Suprapubic skin (tissue), 4 donors: ENCODE measurements around the gene PRKG2. TPM values are rescaled to one million over a fixed set of nuclear protein-coding genes. Genes with fewer than 3 reads are reported as not detected.
A peak's percentile ranks its signal among the peaks of the same experiment; 100 is the strongest.

Source experiments
- DNase-seq, 2 donors: peaks; one replicate each; pipeline ENCODE4 v3.0.0-alpha.2; 2019; ENCODE audit warnings: low spot score in 2 of 2
- H3K27ac ChIP-seq: fragments of 200-600 bp; sonication (generic); one replicate; pipeline ENCODE4 v1.5.1; 2019
- H3K27me3 ChIP-seq: fragments of 200-600 bp; sonication (generic); one replicate; pipeline ENCODE4 v1.5.1; 2019
- H3K36me3 ChIP-seq: fragments of 200-600 bp; sonication (generic); one replicate; pipeline ENCODE4 v1.5.1; 2019
- H3K4me1 ChIP-seq: fragments of 200-600 bp; sonication (generic); one replicate; pipeline ENCODE4 v1.5.1; 2019
- H3K4me3 ChIP-seq: fragments of 200-600 bp; sonication (generic); one replicate; pipeline ENCODE4 v1.5.1; 2019; ENCODE audit warnings: mild to moderate bottlenecking
- H3K9me3 ChIP-seq: fragments of 200-600 bp; sonication (generic); one replicate; pipeline ENCODE4 v1.5.1; 2019
- EP300 ChIP-seq: sonication (generic); formaldehyde crosslinking; IDR thresholded peaks from one replicate; pipeline ENCODE4 v1.6.1; 2017; ENCODE audit warnings: antibody characterized with exemption
- POLR2A ChIP-seq, 2 donors: fragments of 450-650 bp; IDR thresholded peaks; one replicate each; pipeline ENCODE4 v1.6.1; 2017; ENCODE audit warnings: antibody characterized with exemption in 2 of 2, mild to moderate bottlenecking in 2 of 2, moderate library complexity in 2 of 2
- POLR2AphosphoS5 ChIP-seq, 3 donors: sonication (generic); formaldehyde crosslinking; IDR thresholded peaks; one replicate each; pipeline ENCODE4 v1.6.1; 2017; ENCODE audit warnings: antibody characterized with exemption in 3 of 3
- WGBS: methylation state at CpG from one replicate; pipeline ENCODE4 v1.1.5; 2018; 5-methylcytosine and 5-hydroxymethylcytosine counted together
- total RNA-seq, 4 donors: library from RNA; depleted of rRNA; stranded (reverse); fragments of >200 nt; gene quantifications; one replicate each; pipeline ENCODE4 v1.1.0, GENCODE V29; 2016
- TF ChIP-seq, protein P1 (sequence below), 2 donors: fragments of 200-600 bp in 1 of 2; fragments of 450-650 bp in 1 of 2; sonication (generic) in 1 of 2; IDR thresholded peaks; one replicate each; pipeline ENCODE4 v1.5.1; 2016 to 2019; ENCODE audit warnings: antibody characterized with exemption in 2 of 2, mild to moderate bottlenecking in 1 of 2, moderate library complexity in 1 of 2

The PRKG2 gene
- total RNA-seq, 4 donors from 2014 or later = 0.79 to 2.5 (median 1.7) TPM

DNA sequence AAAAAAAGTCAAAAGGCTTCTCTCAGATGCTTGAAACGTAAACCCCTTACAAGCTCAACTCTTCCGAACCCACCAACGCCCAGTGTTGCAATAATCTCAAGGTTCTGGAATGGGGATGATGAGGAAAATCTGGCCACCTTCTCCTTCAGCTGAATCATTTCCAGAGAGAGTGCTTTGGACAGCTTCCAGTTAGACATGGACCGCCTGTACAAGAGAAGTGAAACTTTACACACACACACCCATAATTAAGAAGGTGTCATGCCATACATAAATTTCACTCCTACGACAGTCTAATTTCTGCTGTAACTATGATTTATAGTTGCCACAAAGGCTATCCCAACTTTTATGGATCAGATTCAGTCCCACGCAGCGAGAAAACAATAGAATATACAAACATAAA is 72.3 kb downstream of the PRKG2 start:
- H3K36me3 ChIP-seq = no peaks in the 10 kb centered on the region
- peak in 1 of 2 donors; percentile 63 for DNase-seq

DNA sequence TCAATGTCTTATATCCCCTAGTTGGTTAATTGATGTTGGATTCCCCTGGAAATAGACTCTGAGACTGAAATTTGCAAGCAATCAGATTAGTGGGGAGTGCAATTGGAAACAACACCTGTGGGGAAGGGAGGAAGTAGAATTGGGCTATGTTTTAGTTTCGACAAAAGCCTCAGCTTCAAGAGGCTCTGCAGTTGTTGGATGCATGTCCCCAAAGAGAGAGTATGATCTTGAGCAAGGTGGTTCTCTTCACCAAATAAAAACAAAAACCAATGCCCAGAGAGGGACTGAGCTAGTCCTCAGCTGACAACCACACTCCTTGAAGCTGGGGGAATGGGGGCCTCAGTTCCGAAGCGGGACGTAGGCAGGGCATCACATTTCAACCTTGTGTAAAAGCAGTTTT is 77.1 kb downstream of the PRKG2 start:
- TF ChIP-seq, protein P1, sequence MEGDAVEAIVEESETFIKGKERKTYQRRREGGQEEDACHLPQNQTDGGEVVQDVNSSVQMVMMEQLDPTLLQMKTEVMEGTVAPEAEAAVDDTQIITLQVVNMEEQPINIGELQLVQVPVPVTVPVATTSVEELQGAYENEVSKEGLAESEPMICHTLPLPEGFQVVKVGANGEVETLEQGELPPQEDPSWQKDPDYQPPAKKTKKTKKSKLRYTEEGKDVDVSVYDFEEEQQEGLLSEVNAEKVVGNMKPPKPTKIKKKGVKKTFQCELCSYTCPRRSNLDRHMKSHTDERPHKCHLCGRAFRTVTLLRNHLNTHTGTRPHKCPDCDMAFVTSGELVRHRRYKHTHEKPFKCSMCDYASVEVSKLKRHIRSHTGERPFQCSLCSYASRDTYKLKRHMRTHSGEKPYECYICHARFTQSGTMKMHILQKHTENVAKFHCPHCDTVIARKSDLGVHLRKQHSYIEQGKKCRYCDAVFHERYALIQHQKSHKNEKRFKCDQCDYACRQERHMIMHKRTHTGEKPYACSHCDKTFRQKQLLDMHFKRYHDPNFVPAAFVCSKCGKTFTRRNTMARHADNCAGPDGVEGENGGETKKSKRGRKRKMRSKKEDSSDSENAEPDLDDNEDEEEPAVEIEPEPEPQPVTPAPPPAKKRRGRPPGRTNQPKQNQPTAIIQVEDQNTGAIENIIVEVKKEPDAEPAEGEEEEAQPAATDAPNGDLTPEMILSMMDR (IDR thresholded peaks at IDR 0.05) = no peak
- no peak for TF ChIP-seq POLR2A (IDR thresholded peaks at IDR 0.05)
- TF ChIP-seq POLR2AphosphoS5 (IDR thresholded peaks at IDR 0.05) = no peak
- no peak for TF ChIP-seq EP300
- peaks cover 8% of the 10 kb centered on the region for H3K4me1 ChIP-seq
- DNase-seq = no peak
- H3K27me3 ChIP-seq = no peaks in the 10 kb centered on the region
- H3K9me3 ChIP-seq = no peaks in the 10 kb centered on the region
- no peak overlapping the region for H3K4me3 ChIP-seq
- no peaks in the 10 kb centered on the region for H3K36me3 ChIP-seq
- 94% methylated on average over 4 of the region's 4 CpGs for WGBS
- H3K27ac ChIP-seq = no peak overlapping the region

More for the DNA sequence above, 72.3 kb downstream of the PRKG2 start:
- Histone ChIP-seq H3K4me3 (no peak overlapping the region), H3K27ac (no peak overlapping the region), H3K4me1 (peaks cover 4% of the 10 kb centered on the region), H3K27me3 (no peaks in the 10 kb centered on the region), H3K9me3 (no peaks in the 10 kb centered on the region)
- TF ChIP-seq POLR2A (IDR thresholded peaks at IDR 0.05) (no peak), EP300 (no peak), POLR2AphosphoS5 (IDR thresholded peaks at IDR 0.05) (no peak)
- TF ChIP-seq, protein P1 (IDR thresholded peaks at IDR 0.05) = no peak
- 20% methylated on average over 7 of the region's 7 CpGs for WGBS

DNA sequence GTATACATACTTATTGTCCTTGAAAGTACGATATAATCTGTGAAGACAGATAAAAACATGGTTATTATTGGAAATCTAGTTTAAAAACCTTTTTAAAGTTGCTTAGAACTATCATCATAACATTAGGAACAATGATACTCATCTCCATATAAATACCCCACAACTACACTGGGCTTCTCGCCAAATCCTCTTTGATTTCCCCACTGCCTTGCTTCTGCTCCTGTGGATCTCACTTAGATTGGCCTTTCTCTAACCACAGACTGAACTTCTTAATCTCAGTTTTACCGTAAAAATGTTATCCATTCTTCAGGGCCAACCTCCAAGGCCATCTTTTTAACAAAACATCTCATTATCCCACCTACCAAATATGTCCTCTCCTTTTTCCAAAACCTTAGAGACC is 77.6 kb downstream of the PRKG2 start:
- no peak for DNase-seq
- H3K9me3 ChIP-seq = no peaks in the 10 kb centered on the region
- H3K27me3 ChIP-seq = no peaks in the 10 kb centered on the region
- H3K4me1 ChIP-seq = peaks cover 8% of the 10 kb centered on the region
- no peaks in the 10 kb centered on the region for H3K36me3 ChIP-seq
- TF ChIP-seq POLR2A (IDR thresholded peaks at IDR 0.05) = no peak
- TF ChIP-seq EP300 = no peak
- TF ChIP-seq POLR2AphosphoS5 (IDR thresholded peaks at IDR 0.05) = no peak
- TF ChIP-seq, protein P1 (IDR thresholded peaks at IDR 0.05) = no peak
- no peak overlapping the region for H3K4me3 ChIP-seq
- peak overlapping the region; percentile 59 for H3K27ac ChIP-seq
- WGBS = 86% methylated on average over 3 of the region's 3 CpGs

DNA sequence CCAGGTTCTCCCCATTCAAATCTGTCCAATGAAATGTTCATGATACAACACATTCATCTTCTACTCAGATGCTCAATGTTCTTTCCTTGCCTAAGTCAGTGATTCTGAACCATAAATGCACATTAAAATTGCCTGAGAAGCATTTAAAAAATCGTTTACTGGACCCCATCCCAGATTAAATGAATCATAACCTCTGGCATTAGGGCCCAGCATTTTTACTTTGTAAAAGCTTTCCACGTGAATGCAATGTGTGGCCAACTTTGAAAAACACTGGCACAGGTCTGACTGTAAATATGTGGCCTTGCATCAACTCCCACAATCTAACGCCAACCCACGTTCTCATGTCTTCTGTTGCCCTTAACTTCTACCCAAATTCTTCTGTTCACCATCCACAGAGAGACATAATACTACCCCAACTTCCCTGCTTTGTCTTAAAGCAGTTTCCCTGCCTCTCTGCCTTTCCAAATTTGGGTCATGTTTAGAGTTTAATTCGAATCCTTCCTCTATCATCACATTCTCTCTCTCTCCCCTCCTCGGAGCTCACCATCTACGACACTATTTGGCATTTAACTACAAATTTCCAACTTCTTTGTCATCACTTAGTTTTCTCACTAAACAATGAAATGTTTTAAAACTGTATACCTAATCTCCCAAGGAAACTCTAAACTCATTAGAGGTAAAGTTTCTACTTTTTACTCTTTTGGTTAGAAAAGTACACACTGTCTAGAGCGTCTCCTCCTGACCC is 78.7 kb downstream of the PRKG2 start:
- peaks cover 8% of the 10 kb centered on the region for H3K4me1 ChIP-seq
- TF ChIP-seq, protein P1 (IDR thresholded peaks at IDR 0.05) = no peak
- TF ChIP-seq EP300 (no peak), POLR2AphosphoS5 (IDR thresholded peaks at IDR 0.05) (no peak), POLR2A (IDR thresholded peaks at IDR 0.05) (no peak)
- no peak for DNase-seq
- no peaks in the 10 kb centered on the region for H3K36me3 ChIP-seq
- WGBS = 36% methylated on average over 8 of the region's 8 CpGs
- no peaks in the 10 kb centered on the region for H3K27me3 ChIP-seq
- H3K9me3 ChIP-seq = no peaks in the 10 kb centered on the region
- no peak overlapping the region for H3K27ac ChIP-seq
- H3K4me3 ChIP-seq = no peak overlapping the region

DNA sequence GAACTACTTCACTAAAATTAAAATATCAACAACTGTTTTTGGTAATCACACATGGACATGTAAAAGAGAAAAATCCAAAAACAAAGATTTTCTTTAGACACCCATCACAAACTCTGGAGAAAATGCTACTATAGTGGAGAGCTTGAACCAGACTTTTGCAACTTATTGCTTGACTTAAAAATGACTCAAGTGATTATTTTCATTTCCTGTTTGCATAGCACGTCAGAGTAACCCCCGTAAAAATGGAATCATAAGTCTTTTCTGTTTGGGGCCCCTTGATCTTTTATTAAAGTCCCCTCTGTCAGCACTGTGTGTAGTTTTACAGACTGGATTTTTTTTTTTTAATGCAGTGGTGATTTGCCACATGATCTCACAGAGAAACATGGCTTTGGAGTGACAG is 79.5 kb downstream of the PRKG2 start:
- H3K27me3 ChIP-seq = no peaks in the 10 kb centered on the region
- 34% methylated on average over 2 of the region's 2 CpGs for WGBS
- no peak overlapping the region for H3K4me3 ChIP-seq
- no peaks in the 10 kb centered on the region for H3K9me3 ChIP-seq
- H3K36me3 ChIP-seq = no peaks in the 10 kb centered on the region
- no peak overlapping the region for H3K27ac ChIP-seq
- H3K4me1 ChIP-seq = peaks cover 8% of the 10 kb centered on the region
- DNase-seq = no peak
- TF ChIP-seq EP300 (no peak), POLR2A (IDR thresholded peaks at IDR 0.05) (no peak), POLR2AphosphoS5 (IDR thresholded peaks at IDR 0.05) (no peak)
- TF ChIP-seq, protein P1 (IDR thresholded peaks at IDR 0.05) = no peak
